GM18526 (cell line): Measurements from ENCODE around the gene ACTR2.

Experiments
- POLR2A ChIP-seq: IDR thresholded peaks from 3 replicates; pipeline ENCODE4 v1.6.1; 2011; ENCODE audit not compliant: insufficient read length; ENCODE audit errors: extremely low read depth

The ACTR2 gene

GRCh38 chr2:65227456-65228262, at the start of gene ACTR2:
Gene ACTR2, plus strand, starts transcription at chr2:65227831. Its CDS starts 79 bp downstream, at chr2:65227910.
- TF ChIP-seq POLR2A: peak; percentile 91

DNA sequence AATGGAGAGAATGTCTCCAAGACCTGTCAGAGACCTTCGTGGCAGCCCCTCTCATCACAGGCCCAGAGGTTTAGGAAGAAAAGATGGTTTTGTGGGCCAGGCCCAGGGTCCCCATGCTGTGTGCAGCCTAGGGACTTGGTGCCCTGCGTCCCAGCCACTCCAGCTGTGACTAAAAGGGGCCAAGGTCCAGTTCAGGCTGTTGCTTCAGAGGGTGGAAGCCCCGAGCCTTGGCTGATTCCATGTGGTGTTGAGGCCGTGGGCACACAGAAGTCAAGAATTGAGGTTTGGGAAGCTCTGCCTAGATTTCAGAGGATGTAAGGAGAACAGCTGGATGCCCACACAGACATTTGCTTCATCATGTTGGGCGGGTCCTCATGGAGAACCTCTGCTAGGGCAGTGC, 45.1 kb upstream of the ACTR2 start:
- no peak for TF ChIP-seq POLR2A

GRCh38 chr2:65185012-65185411, 42.6 kb upstream of the ACTR2 start:
- no peak for TF ChIP-seq POLR2A

DNA sequence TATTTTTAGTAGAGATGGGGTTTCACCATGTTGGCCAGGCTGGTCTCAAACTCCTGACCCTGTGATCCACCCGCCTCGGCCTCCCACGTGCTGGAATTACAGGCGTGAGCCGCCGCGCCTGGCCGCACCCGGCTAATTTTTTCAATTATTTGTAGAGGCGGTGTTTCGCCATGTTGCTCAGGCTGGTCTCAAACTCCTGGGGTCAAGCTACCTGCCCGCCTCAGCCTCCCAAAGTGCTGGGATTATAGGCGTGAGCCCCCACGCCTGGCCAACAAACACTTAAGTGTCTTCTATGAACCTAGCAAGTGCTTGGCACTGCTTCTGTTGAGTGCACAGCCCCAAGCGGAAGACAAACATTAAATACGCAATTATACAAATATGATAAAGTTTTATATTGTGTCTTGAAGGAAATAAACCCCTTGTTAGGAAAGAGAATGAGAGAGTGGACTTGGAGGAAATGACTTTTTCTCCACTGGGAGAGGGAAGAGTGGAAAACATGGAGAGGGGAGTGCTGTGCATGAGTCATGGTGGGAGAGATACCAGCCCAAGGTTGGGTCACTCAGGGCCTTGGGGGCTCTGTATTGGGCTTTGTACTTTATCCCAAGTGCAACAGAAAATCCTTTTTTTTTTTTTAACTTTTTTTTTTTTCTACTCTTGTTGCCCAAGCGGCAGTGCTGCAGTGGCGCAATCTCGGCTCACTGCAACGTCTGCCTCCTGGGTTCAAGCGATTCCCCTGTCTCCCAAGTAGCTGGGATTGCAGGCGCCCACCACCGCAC, 41.4 kb upstream of the ACTR2 start:
- TF ChIP-seq POLR2A: no peak

- TF ChIP-seq POLR2A: no peak
Measured at GRCh38 chr2:65186872-65187851, 40.5 kb upstream of the ACTR2 start.

DNA sequence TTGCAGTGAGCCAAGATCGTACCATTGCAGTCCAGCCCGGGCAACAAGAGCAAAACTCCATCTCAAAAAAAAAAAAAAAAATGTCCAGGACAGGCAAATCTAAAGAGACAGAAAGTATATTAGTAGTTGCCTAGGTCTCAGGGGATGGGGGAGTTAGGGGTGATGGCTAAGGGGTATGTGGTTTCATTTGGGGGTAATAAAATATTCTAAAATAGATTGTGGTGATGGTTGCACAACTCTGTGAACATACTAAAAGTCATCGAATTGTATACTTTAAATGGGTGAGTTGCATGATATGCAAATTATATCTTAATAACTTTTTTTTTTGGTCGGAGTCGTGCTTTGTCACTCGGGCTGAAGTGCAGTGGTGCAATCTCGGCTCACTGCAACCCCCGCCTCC, 34.2 kb upstream of the ACTR2 start:
- no peak for TF ChIP-seq POLR2A

DNA sequence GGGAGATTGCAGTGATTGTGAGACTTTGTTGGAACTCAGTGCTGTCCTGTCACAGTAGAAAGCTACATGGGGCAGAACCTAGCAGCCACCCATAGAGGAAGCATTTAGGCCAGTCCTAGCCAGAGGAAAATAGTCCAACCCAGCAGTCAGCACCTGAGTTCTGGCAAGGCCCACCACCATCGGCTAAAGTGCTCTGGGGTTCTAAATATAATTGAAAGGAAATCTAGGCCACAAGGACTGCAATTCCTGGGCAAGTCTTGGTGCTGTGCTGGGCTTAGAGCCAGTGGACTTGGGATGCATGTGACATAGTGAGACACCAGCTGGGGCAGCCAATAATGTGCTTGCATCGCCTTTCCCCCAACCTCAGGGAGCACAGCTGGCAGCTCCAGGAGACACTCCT, 28.9 kb upstream of the ACTR2 start:
- TF ChIP-seq POLR2A: no peak

GRCh38 chr2:65199166-65199565, 28.5 kb upstream of the ACTR2 start:
- TF ChIP-seq POLR2A: no peak

DNA sequence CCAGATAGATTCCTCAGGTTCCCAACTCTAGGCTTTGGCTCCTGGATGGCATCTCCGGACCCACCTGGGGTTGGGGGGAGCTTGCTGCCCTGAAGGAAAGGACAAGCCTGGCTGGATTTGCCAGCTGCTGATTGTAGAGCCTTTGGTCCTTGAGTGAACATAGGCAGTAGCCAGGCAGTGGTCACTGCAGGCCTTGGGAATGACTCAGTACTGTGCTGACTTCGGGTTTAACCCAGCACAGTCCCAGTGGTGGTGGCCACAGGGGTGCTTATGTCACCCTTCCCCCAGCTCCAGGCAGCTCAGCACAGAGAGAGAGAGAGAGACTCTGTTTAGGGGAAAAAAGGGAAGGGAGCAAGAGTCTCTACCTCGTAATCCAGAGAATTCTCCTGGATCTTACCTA, 27.7 kb upstream of the ACTR2 start:
- TF ChIP-seq POLR2A: no peak

GRCh38 chr2:65204461-65205210, 23.0 kb upstream of the ACTR2 start:
- TF ChIP-seq POLR2A: peak; percentile 20

GRCh38 chr2:65212115-65212514, 15.5 kb upstream of the ACTR2 start:
- TF ChIP-seq POLR2A: no peak

DNA sequence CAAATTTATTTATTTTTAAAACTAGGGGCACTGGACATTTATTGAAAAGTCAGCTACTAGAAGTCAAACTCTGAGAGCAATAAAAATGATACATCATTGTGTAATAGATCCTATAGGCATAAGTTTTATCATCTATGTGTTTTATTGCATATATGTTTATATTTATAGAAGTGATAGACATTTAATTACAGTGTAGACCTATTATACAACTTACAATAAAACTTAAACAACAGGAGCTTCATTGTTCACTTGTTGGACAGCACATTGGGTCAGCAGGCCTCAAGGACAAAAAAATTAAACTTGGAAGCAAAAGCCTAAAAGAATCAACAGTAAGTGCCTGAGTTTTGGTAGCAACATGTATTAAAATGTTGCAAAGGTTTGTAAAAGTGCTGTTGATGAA, 15.0 kb upstream of the ACTR2 start:
- no peak for TF ChIP-seq POLR2A

DNA sequence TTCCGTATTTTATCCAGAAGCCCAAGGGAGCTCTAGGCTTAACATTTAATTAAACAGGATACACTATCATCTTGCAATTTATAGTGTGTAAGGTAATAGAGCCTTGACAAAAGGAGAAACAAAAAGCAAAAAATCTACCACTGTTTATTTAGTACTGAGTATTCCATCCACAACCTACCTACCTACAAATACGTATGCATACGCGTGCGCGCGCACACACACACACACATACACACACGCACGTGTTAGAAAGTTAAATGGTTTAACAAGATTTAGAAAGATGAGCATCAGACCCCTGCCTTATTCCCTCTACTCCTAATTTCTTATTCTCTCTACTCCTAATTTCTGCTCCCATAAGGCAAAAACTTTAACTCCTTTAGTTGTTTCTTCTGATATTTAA, 14.6 kb upstream of the ACTR2 start:
- TF ChIP-seq POLR2A: no peak

DNA sequence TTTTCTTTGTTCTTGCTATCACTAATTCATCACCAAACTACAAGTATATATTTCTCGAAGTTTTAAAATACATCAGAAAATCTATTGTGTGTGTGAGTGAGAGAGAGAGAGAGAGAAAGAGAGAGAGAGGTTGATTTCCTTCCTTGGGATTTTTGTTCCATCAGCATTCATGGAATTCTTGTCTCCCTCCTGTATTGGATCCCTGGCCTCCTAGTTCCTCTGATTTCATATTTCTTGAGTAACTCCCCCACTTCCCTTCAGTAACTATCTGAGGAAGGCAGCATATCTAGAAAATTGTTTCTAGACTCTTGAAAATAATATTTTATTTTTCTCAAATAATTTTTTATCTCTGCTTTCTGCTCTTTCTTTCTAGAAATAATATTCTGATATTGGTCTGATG, 13.3 kb upstream of the ACTR2 start:
- TF ChIP-seq POLR2A: no peak

- TF ChIP-seq POLR2A: no peak
Measured at GRCh38 chr2:65214843-65215242, 12.8 kb upstream of the ACTR2 start.
